OCI-LY7 (cell line): ENCODE results near the gene TPCN1. TPM values are rescaled to one million over a fixed set of nuclear protein-coding genes. Genes with fewer than 3 reads are reported as not detected.

ENCODE experiments used
- BruUV-seq: library from RNA; stranded (reverse); fragments of 400-500 nt; replicated peaks from 2 replicates; lab custom pipeline; 2021; lab: Mats Ljungman, UMichigan
- CTCF ChIA-PET: fragments of 300-600 bp; sonication (Branson Sonifier 250); formaldehyde crosslinking; loops from one replicate; lab custom pipeline; 2022; ENCODE audit warnings: antibody characterized with exemption; ENCODE audit not compliant: unreplicated experiment; lab: Charles Lee
- POLR2A ChIA-PET: fragments of 300-600 bp; sonication (Branson Sonifier 250); formaldehyde crosslinking; loops from one replicate; lab custom pipeline; 2022; ENCODE audit warnings: antibody characterized with exemption; lab: Charles Lee
- DNase-seq: peaks from one replicate; pipeline ENCODE4 v3.0.0-alpha.2; 2015; ENCODE audit warnings: low spot score
- H2AFZ ChIP-seq: fragments of 200-600 bp; sonication (generic), shearing (Covaris generic); 2 replicates; pipeline ENCODE4 v1.6.1; 2014; ENCODE audit warnings: mild to moderate bottlenecking, antibody characterized with exemption, low read length, moderate library complexity
- H3K27ac ChIP-seq: fragments of 200-600 bp; sonication (generic); 2 replicates; pipeline ENCODE4 v1.5.1; 2014; ENCODE audit warnings: mixed run types, low read depth, mild to moderate bottlenecking, moderate library complexity, low read length, inconsistent platforms; ENCODE audit not compliant: poor library complexity, severe bottlenecking
- H3K36me3 ChIP-seq: fragments of 200-600 bp; sonication (generic); 2 replicates; pipeline ENCODE4 v1.6.1; 2014; ENCODE audit warnings: mild to moderate bottlenecking, antibody characterized with exemption, low read length, moderate library complexity, mixed read lengths; ENCODE audit not compliant: insufficient read depth
- H3K4me1 ChIP-seq: fragments of 200-600 bp; sonication (generic); 2 replicates; pipeline ENCODE4 v1.5.1; 2014; ENCODE audit warnings: mild to moderate bottlenecking, low read length; ENCODE audit not compliant: insufficient read depth, poor library complexity, severe bottlenecking
- H3K4me2 ChIP-seq: fragments of 200-600 bp; sonication (generic); 2 replicates; pipeline ENCODE4 v1.6.1; 2014; ENCODE audit warnings: mild to moderate bottlenecking, low read length
- H3K4me3 ChIP-seq: fragments of 200-600 bp; sonication (generic); 2 replicates; pipeline ENCODE4 v1.5.1; 2014; ENCODE audit warnings: mild to moderate bottlenecking, low read depth, low read length; ENCODE audit not compliant: poor library complexity, severe bottlenecking
- H3K79me2 ChIP-seq: fragments of 200-600 bp; sonication (generic); 2 replicates; pipeline ENCODE4 v1.6.1; 2016; ENCODE audit warnings: low read depth, mild to moderate bottlenecking, low read length, moderate library complexity, mixed read lengths; ENCODE audit not compliant: insufficient read depth
- H3K9me2 ChIP-seq: fragments of 200-600 bp; sonication (generic); 2 replicates; pipeline ENCODE4 v1.6.1; 2016; ENCODE audit warnings: mild to moderate bottlenecking, low read length, mixed read lengths; ENCODE audit not compliant: insufficient read depth
- H3K9me3 ChIP-seq: fragments of 200-600 bp; sonication (generic); 2 replicates; pipeline ENCODE4 v1.6.1; 2014; ENCODE audit warnings: mild to moderate bottlenecking, mixed run types, low read length, mixed read lengths
- H4K20me1 ChIP-seq: fragments of 200-600 bp; sonication (generic); 2 replicates; pipeline ENCODE4 v1.6.1; 2014; ENCODE audit warnings: mild to moderate bottlenecking, antibody characterized with exemption, low read length, moderate library complexity, mixed read lengths; ENCODE audit not compliant: insufficient read depth
- EZH2phosphoT487 ChIP-seq: fragments of 200-600 bp; sonication (generic); IDR thresholded peaks from 2 replicates; pipeline ENCODE4 v1.6.1; 2018; ENCODE audit warnings: low read depth, borderline replicate concordance, mild to moderate bottlenecking, mixed run types, antibody characterized with exemption, low read length, moderate library complexity, mixed read lengths
- intact Hi-C: fragments of 100-400 bp; cut with micrococcal nuclease; formaldehyde crosslinking; loops from one replicate; pipeline ENCODE4 v1.10.0; 2022; ENCODE audit not compliant: unreplicated experiment
- total RNA-seq, 2 experiments: library from RNA; depleted of rRNA in 1 of 2; stranded (reverse); fragments of >200 nt in 1 of 2; shearing (Covaris generic) in 1 of 2; gene quantifications; 2 replicates each; pipeline ENCODE4 v1.2.3, GENCODE V29; 2014 to 2022
- TF ChIP-seq, protein P1 (sequence below): fragments of 200-600 bp; sonication (generic); conservative IDR thresholded peaks from 2 replicates; pipeline ENCODE4 v1.5.1; 2014; ENCODE audit warnings: mild to moderate bottlenecking, antibody characterized with exemption, low read length, moderate library complexity, mixed read lengths

TPCN1 gene
- total RNA-seq, 2 experiments from 2014 or later: 96.0 to 160 TPM

DNA sequence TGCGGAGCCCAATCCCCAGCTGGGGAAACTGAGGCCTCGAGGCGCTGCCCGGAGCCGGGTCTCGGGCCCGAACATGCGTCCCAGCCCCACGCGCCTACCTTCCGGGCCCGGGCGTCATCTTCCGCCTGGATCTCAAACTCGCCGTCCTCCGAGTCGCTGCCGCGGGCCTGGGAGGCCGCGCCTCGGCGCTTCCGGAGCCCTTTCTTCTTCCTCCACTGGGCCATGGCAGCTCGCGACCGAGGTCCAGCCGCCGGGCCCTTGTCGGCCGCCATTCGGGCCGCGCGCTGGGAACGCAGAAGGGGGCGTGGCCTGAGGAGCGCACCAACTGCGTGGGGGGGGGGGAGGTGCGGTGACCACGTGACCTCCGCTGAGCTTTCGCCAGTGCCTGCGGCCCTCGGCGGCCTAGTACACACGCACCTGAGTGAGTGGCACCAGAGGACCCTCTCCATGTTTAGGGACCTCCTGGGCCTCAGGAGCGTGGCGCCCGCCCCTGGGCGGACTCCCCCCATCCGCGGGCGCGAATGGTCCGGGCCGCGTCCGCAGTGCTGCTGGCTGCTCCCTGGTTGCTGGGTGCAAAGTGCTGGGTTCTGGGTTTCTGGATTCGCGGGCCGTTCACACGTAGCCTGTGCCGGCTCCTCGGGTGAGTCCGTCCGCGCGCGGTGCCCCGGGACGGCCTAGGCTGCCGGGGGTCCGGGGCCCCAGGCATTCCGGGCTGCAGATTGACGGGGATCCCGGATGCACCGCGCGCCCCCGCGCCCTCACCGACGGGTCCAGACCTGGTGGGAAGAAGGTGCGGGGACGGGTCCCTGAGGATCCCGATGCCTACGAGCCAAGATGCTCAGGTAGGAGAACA is 35.9 kb upstream of the TPCN1 start, which contains the start of the genes DDX54 and RITA1:
Gene DDX54, minus strand, starts transcription at position 299 of the 853 bp plus-strand sequence. Its CDS starts 27 bp downstream, at position 272.
Gene RITA1, plus strand, starts transcription at position 542 of the 853 bp plus-strand sequence. CDS start 1,026 bp downstream, outside the sequence.
- no peak within 1 kb of the TSS; the same call in 1 of the 2 replicates for H2AFZ ChIP-seq

DNA sequence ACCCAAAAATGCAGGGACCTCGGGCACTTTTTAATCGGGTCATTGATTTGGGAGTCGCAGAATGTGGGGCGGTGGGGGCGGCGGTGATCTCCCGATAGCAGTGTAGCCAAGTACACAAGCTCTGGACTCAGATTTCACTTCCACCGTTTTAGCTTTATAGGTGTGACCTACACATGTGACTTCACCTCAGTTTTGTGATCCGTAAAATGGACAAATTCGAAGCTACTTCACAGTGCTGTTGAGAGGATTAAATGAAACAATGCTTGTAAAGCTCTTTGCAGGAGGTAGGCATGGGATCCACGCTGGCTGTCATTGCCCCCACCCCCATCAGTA is 35.3 kb upstream of the TPCN1 start:
- H3K4me3 ChIP-seq: peak overlapping the region; percentile 92
- no peaks in the 10 kb centered on the region for H3K9me3 ChIP-seq
- H4K20me1 ChIP-seq: peaks cover 12% of the 10 kb centered on the region; the same call in 1 of the 2 replicates
- TF ChIP-seq, protein P1, sequence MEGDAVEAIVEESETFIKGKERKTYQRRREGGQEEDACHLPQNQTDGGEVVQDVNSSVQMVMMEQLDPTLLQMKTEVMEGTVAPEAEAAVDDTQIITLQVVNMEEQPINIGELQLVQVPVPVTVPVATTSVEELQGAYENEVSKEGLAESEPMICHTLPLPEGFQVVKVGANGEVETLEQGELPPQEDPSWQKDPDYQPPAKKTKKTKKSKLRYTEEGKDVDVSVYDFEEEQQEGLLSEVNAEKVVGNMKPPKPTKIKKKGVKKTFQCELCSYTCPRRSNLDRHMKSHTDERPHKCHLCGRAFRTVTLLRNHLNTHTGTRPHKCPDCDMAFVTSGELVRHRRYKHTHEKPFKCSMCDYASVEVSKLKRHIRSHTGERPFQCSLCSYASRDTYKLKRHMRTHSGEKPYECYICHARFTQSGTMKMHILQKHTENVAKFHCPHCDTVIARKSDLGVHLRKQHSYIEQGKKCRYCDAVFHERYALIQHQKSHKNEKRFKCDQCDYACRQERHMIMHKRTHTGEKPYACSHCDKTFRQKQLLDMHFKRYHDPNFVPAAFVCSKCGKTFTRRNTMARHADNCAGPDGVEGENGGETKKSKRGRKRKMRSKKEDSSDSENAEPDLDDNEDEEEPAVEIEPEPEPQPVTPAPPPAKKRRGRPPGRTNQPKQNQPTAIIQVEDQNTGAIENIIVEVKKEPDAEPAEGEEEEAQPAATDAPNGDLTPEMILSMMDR: no peak
- TF ChIP-seq EZH2phosphoT487: no peak
- H2AFZ ChIP-seq: no peak overlapping the region
- POLR2A ChIA-PET: interaction anchor here (0.5 to 4.6 kb wide), 11 partner anchors 12 to 135 kb away, joined by 3 to 24 read pairs (median 4); partner anchors contain the start of gene TPCN1
- peak overlapping the region; percentile 86 for H3K27ac ChIP-seq
- peak; percentile 68 for DNase-seq
- peaks cover 67% of the 10 kb centered on the region for H3K36me3 ChIP-seq
- CTCF ChIA-PET: no interaction called here
- H3K4me2 ChIP-seq: peak overlapping the region; percentile 92
- intact Hi-C loops: no loop called here
- H3K9me2 ChIP-seq: no peaks in the 10 kb centered on the region
- H3K4me1 ChIP-seq: peaks cover 50% of the 10 kb centered on the region
- no TSS peak for BruUV-seq
- peaks cover 85% of the 10 kb centered on the region for H3K79me2 ChIP-seq

More for the DNA sequence above, 35.9 kb upstream of the TPCN1 start, which contains the start of the genes DDX54 and RITA1:
- no peaks in the 10 kb centered on the region for H3K9me2 ChIP-seq
- peaks cover 67% of the 10 kb centered on the region for H3K36me3 ChIP-seq
- peaks cover 46% of the 10 kb centered on the region for H3K4me1 ChIP-seq
- no peaks in the 10 kb centered on the region for H3K9me3 ChIP-seq
- BruUV-seq: no TSS peak
- peak within 1 kb of the TSS; percentile 92 for H3K4me3 ChIP-seq
- ChIA-PET POLR2A (interaction anchor here (0.5 to 4.6 kb wide), 11 partner anchors 11 to 134 kb away, joined by 3 to 24 read pairs (median 4); partner anchors contain the start of gene TPCN1), CTCF (no interaction called here)
- peaks cover 12% of the 10 kb centered on the region; the same call in 1 of the 2 replicates for H4K20me1 ChIP-seq
- H3K79me2 ChIP-seq: peaks cover 86% of the 10 kb centered on the region
- H3K27ac ChIP-seq: peak within 1 kb of the TSS; percentile 86
- TF ChIP-seq EZH2phosphoT487: no peak
- TF ChIP-seq, protein P1: no peak
- peak; percentile 95 for DNase-seq
- intact Hi-C loops: loop anchor here (1.0 kb wide), 2 partner anchors 23 to 38 kb away; no protein-coding TSS in a partner anchor
- H3K4me2 ChIP-seq: peak within 1 kb of the TSS; percentile 92
